Ovary (tissue), 9 donors: Measurements from ENCODE around the gene RBFOX2. TPM values are rescaled to one million over a fixed set of nuclear protein-coding genes. Genes with fewer than 3 reads are reported as not detected.

ENCODE experiments used
- DNase-seq, 5 donors: peaks; one replicate each; pipeline ENCODE4 v3.0.0-alpha.2; 2019 to 2020
- H3K27ac ChIP-seq, 2 donors: fragments of 200-600 bp; one replicate each; pipeline versions ENCODE4 v1.5.1 to v1.8.0; 2019 to 2022
- H3K27me3 ChIP-seq: fragments of 200-600 bp; one replicate; pipeline ENCODE4 v1.8.0; 2022
- H3K36me3 ChIP-seq: fragments of 200-600 bp; sonication (generic); one replicate; pipeline ENCODE4 v1.5.1; 2019
- H3K4me1 ChIP-seq: one replicate; pipeline ENCODE4 v1.8.1; 2013; ENCODE audit warnings: mild to moderate bottlenecking, moderate library complexity; ENCODE audit not compliant: insufficient read depth
- H3K4me3 ChIP-seq: fragments of 200-600 bp; sonication (generic); one replicate; pipeline ENCODE4 v1.5.1; 2017
- H3K9me3 ChIP-seq, 2 donors: fragments of 200-600 bp in 1 of 2; sonication (generic) in 1 of 2; one replicate each; pipeline versions ENCODE4 v1.5.1 to v1.8.1; 2013 to 2019; ENCODE audit warnings: mild to moderate bottlenecking in 1 of 2, moderate library complexity in 1 of 2
- CTCF ChIP-seq, 3 donors: fragments of 450-650 bp in 2 of 3; fragments of 200-600 bp in 1 of 3; IDR thresholded peaks; one replicate each; pipeline versions ENCODE4 v1.5.1 to v1.8.0; 2016 to 2022; ENCODE audit warnings: antibody characterized with exemption in 3 of 3, mild to moderate bottlenecking in 1 of 3
- EP300 ChIP-seq: sonication (generic); formaldehyde crosslinking; IDR thresholded peaks from one replicate; pipeline ENCODE4 v1.6.1; 2017; ENCODE audit warnings: antibody characterized with exemption
- POLR2A ChIP-seq: fragments of 450-650 bp; IDR thresholded peaks from one replicate; pipeline ENCODE4 v1.6.1; 2017; ENCODE audit warnings: antibody characterized with exemption, mild to moderate bottlenecking, moderate library complexity
- WGBS, 3 donors: extraction: QIAGEN DNeasy Blood & Tissue Kit in 1 of 3; methylation state at CpG; one replicate each; pipeline versions ENCODE4 v1.1.5 to v1.1.7; 2013 to 2017; 5-methylcytosine and 5-hydroxymethylcytosine counted together
- intact Hi-C, 4 donors: fragments of 100-400 bp; cut with DNase I; formaldehyde crosslinking; loops; one replicate each; pipeline versions ENCODE4 v1.11.0 to v1.15.1; 2022 to 2023
- polyA plus RNA-seq, 2 donors: library from polyadenylated mRNA; stranded (reverse); fragments of 200-250 nt in 1 of 2; fragments of 350-450 nt in 1 of 2; fragmentation: Illumina TruSeq in 1 of 2; extraction: RNeasy Lipid Tissue Mini Kit (QIAGEN cat#74804) in 1 of 2; gene quantifications; one replicate each; pipeline ENCODE4 v1.2.3, GENCODE V29; 2013 to 2014
- total RNA-seq, 7 donors: library from RNA; depleted of rRNA in 2 of 7; stranded (reverse); fragments of >200 nt in 2 of 7; fragmentation: NEBNext Ultra II Directional in 3 of 7; extraction: Animal tissue kit (Norgen Biotek cat#: 25700) in 3 of 7; gene quantifications; one replicate each; pipeline versions ENCODE4 v1.1.0 to v1.2.4, GENCODE V29; 2016 to 2023
- donor health status: DM: no; HTN: no; CAD: no; lungs with moderate emphysema.
- donor health status: DM: no; HTN: no; CAD: no.
- donor health status: Bipolar disorder and iron deficiency.
- donor health status: DM: yes; HTN: yes; CAD: no.
- donor health status: DM: no; HTN: no; CAD: no.
- donor health status: DM: yes; HTN: yes; CAD: no.

The RBFOX2 gene
- total and polyA plus RNA-seq, 9 donors, result 68.7 to 140 (median 128) TPM

- H3K36me3 ChIP-seq, result no peaks in the 10 kb centered on the region
- TF ChIP-seq POLR2A (no peak), EP300 (no peak), CTCF (IDR thresholded peaks at IDR 0.05) (no peak)
- H3K27ac ChIP-seq, result peak overlapping the region in 1 of 2 donors; percentile 76
- peaks cover 4% of the 10 kb centered on the region for H3K4me1 ChIP-seq
- 0 to 1% (median 0%) methylated on average over 5 of the region's 5 CpGs for WGBS, 3 donors
- DNase-seq, result no peak
- intact Hi-C loops, result loop anchor here (5.0 to 10.0 kb wide), 5 partner anchors 55 to 213 kb away; no protein-coding TSS in a partner anchor
- H3K9me3 ChIP-seq, result no peaks in the 10 kb centered on the region
- H3K27me3 ChIP-seq, result no peaks in the 10 kb centered on the region
- H3K4me3 ChIP-seq, result peak overlapping the region; percentile 49
These were observed 188.8 kb downstream of the RBFOX2 start for GRCh38 chr22:35839841-35840301.

GRCh38 chr22:35838855-35839576 lies 189.6 kb downstream of the RBFOX2 start:
- Histone ChIP-seq H3K27me3 (no peaks in the 10 kb centered on the region), H3K36me3 (no peaks in the 10 kb centered on the region), H3K27ac (peak overlapping the region in 1 of 2 donors; percentile 76), H3K4me3 (peak overlapping the region; percentile 49), H3K4me1 (peaks cover 6% of the 10 kb centered on the region), H3K9me3 (no peaks in the 10 kb centered on the region)
- TF ChIP-seq CTCF (IDR thresholded peaks at IDR 0.05) (peak in 2 of 3 donors; percentile 32 to 51), EP300 (no peak), POLR2A (no peak)
- intact Hi-C loops, result loop anchor here (5.0 to 10.0 kb wide), 3 partner anchors 204 to 212 kb away; no protein-coding TSS in a partner anchor
- peak; percentile 37 to 68 (median 54) for DNase-seq
- WGBS, 3 donors, result 2 to 4% (median 2%) methylated on average over 4 of the region's 4 CpGs

DNA sequence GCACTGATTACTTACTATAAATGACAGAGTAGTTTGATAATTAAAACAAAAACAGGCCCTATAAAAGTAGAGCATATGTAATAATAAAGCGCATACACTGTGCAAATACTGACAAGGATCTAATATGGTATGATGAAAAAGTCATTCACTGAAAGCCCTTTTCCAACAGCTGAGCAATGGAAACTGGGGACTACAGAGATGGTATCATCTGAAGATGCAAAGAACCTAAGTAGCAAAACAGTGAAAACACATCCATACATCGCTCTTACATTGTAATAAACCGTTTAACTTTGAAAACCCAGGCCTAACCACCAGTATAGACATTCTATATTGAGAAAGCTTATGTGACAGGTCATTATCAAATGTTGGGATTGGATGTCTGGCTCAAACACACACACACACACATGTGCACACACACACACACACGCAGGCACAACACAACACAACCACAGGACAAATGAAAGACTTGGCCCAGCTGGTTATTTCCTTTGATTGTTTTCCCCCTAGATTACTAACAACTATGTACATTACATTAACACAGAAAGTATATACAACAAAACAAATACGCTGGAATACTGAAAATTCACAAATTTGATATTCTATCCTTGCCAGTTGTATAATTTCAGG lies 191.4 kb downstream of the RBFOX2 start:
- no peaks in the 10 kb centered on the region for H3K9me3 ChIP-seq
- no peak for TF ChIP-seq CTCF (IDR thresholded peaks at IDR 0.05)
- TF ChIP-seq EP300, result no peak
- TF ChIP-seq POLR2A, result no peak
- no peaks in the 10 kb centered on the region for H3K36me3 ChIP-seq
- 58 to 68% (median 62%) methylated on average over 5 of the region's 5 CpGs for WGBS, 3 donors
- no peak overlapping the region for H3K4me3 ChIP-seq
- no peak for DNase-seq
- H3K27me3 ChIP-seq, result no peaks in the 10 kb centered on the region
- H3K4me1 ChIP-seq, result peaks cover 9% of the 10 kb centered on the region
- intact Hi-C loops, result loop anchor here (5.0 to 10.0 kb wide), 3 partner anchors 202 to 210 kb away; no protein-coding TSS in a partner anchor
- H3K27ac ChIP-seq, result peak overlapping the region in 1 of 2 donors; percentile 47

DNA sequence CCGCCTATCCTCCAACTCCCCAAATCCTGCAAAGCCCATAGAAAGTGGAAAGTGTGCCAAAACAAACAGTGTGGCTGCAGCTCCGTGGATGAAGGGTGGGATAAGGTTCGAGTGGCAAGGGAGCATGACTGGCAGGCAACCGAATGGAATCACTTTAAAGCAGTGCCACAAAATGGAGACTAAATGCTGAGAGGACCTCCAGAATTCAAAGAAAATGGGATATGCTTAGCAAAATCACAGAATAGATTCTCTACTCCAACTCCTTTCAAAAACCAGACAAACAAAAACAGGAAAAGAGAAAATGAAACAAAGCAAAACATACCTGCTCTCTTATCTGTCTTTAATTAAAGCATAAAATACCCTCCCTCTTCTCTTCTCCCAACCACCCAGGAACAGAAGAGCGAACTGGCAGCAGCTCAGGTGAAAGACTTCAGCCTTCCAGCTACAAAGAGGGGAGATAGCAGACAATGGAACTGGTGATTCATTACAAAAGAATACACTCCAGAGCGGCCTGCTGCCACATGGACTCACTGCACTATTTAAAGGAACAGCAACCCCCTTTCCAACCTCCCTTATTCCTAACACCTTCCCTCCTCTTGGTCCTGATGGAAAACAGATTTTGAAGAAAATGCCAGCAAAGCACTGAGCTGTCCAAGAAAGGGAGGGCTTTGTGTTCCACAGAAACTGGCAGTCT lies 192.5 kb downstream of the RBFOX2 start:
- no peak for TF ChIP-seq POLR2A
- TF ChIP-seq EP300, result no peak
- TF ChIP-seq CTCF (IDR thresholded peaks at IDR 0.05), result no peak
- H3K27ac ChIP-seq, result peak overlapping the region in 1 of 2 donors; percentile 47
- H3K4me1 ChIP-seq, result peaks cover 10% of the 10 kb centered on the region
- H3K27me3 ChIP-seq, result no peaks in the 10 kb centered on the region
- DNase-seq, result peak; percentile 39 to 55 (median 50)
- H3K36me3 ChIP-seq, result no peaks in the 10 kb centered on the region
- WGBS, 3 donors, result 2 to 4% (median 3%) methylated on average over 6 of the region's 6 CpGs
- intact Hi-C loops, result loop anchor here (5.0 to 10.0 kb wide), 3 partner anchors 201 to 209 kb away; no protein-coding TSS in a partner anchor
- peak overlapping the region; percentile 35 for H3K4me3 ChIP-seq
- no peaks in the 10 kb centered on the region for H3K9me3 ChIP-seq
